IMR-90 (cell line): ENCODE results near the gene NDUFA9. TPM values are rescaled to one million over a fixed set of nuclear protein-coding genes. Genes with fewer than 3 reads are reported as not detected.

Experiments
- ATAC-seq: fragments of 200-7000 bp; cut with Tn5 transposase; 2 replicates; pipeline ENCODE4 v1.9.1; 2020; ENCODE audit warnings: low read depth, mild to moderate bottlenecking, moderate library complexity
- BruUV-seq: library from RNA; stranded (reverse); fragments of 400-500 nt; replicated peaks from 2 replicates; lab custom pipeline; 2021; lab: Mats Ljungman, UMichigan
- CTCF ChIA-PET: fragments of 300-600 bp; formaldehyde crosslinking; extraction: SDS; loops from one replicate; lab custom pipeline; 2021; ENCODE audit warnings: antibody characterized with exemption; lab: Yijun Ruan, JAX
- POLR2A ChIA-PET: fragments of 300-600 bp; sonication (Branson Sonifier 250); formaldehyde crosslinking; loops from one replicate; lab custom pipeline; 2022; ENCODE audit warnings: antibody characterized with exemption; ENCODE audit not compliant: unreplicated experiment; lab: Charles Lee
- DNase-seq: peaks from one replicate; pipeline ENCODE4 v3.0.0; 2013
- H2AFZ ChIP-seq: replicated peaks from 2 replicates; pipeline ENCODE3; 2013; ENCODE audit warnings: low read length, mild to moderate bottlenecking; ENCODE audit not compliant: poor library complexity
- H2AK5ac ChIP-seq: 2 replicates; pipeline ENCODE4 v1.6.1; 2013; ENCODE audit warnings: low read depth, low read length, inconsistent platforms
- H2AK9ac ChIP-seq: replicated peaks from 2 replicates; pipeline ENCODE3; 2013; ENCODE audit warnings: mild to moderate bottlenecking, low read depth, low read length, moderate library complexity; ENCODE audit not compliant: poor library complexity
- H2BK120ac ChIP-seq: 2 replicates; pipeline ENCODE4 v1.6.1; 2013; ENCODE audit warnings: low read depth, low read length, inconsistent platforms
- H2BK15ac ChIP-seq: 3 replicates; pipeline ENCODE4 v1.6.1; 2013; ENCODE audit warnings: low read depth, low read length, inconsistent platforms
- H2BK20ac ChIP-seq: 2 replicates; pipeline ENCODE4 v1.6.1; 2013; ENCODE audit warnings: low read depth, mild to moderate bottlenecking, inconsistent platforms, low read length, moderate library complexity
- H2BK5ac ChIP-seq: 2 replicates; pipeline ENCODE4 v1.6.1; 2013; ENCODE audit warnings: mild to moderate bottlenecking, low read depth, low read length, inconsistent platforms; ENCODE audit not compliant: poor library complexity, severe bottlenecking
- H3K14ac ChIP-seq: replicated peaks from 2 replicates; pipeline ENCODE4 v1.6.1; 2013; ENCODE audit warnings: low read depth, low read length, inconsistent platforms
- H3K18ac ChIP-seq: 2 replicates; pipeline ENCODE4 v1.6.1; 2013; ENCODE audit warnings: low read depth, low read length, control low read depth
- H3K23ac ChIP-seq: 2 replicates; pipeline ENCODE4 v1.6.1; 2013; ENCODE audit warnings: low read depth, low read length, inconsistent platforms
- H3K27ac ChIP-seq: 2 replicates; pipeline ENCODE4 v1.5.1; 2013; ENCODE audit warnings: mild to moderate bottlenecking, control low read depth, low read length; ENCODE audit not compliant: insufficient read depth
- H3K27me3 ChIP-seq: 2 replicates; pipeline ENCODE4 v1.6.1; 2013; ENCODE audit warnings: low read length; ENCODE audit not compliant: control insufficient read depth, insufficient read depth
- H3K36me3 ChIP-seq: 2 replicates; pipeline ENCODE4 v1.6.1; 2013; ENCODE audit warnings: low read length, mixed read lengths; ENCODE audit not compliant: control insufficient read depth, insufficient read depth
- H3K4ac ChIP-seq: 2 replicates; pipeline ENCODE4 v1.6.1; 2013; ENCODE audit warnings: low read depth, low read length, inconsistent platforms
- H3K4me1 ChIP-seq: 2 replicates; pipeline ENCODE4 v1.6.1; 2013; ENCODE audit warnings: low read length, mixed read lengths; ENCODE audit not compliant: control insufficient read depth, insufficient read depth
- H3K4me2 ChIP-seq: 2 replicates; pipeline ENCODE4 v1.6.1; 2013; ENCODE audit warnings: low read depth, mild to moderate bottlenecking, control low read depth, low read length, moderate library complexity
- H3K4me3 ChIP-seq: 2 replicates; pipeline ENCODE4 v1.5.1; 2013; ENCODE audit warnings: low read depth, mild to moderate bottlenecking, control low read depth, low read length, moderate library complexity; ENCODE audit not compliant: insufficient read depth
- H3K56ac ChIP-seq: 2 replicates; pipeline ENCODE4 v1.6.1; 2013; ENCODE audit warnings: low read length, inconsistent platforms; ENCODE audit not compliant: insufficient read depth; ENCODE audit errors: extremely low read depth
- H3K79me1 ChIP-seq, 2 experiments: 2 replicates each; pipeline ENCODE4 v1.6.1; 2013; ENCODE audit warnings: low read length in 2 of 2, inconsistent platforms in 1 of 2, low read depth in 1 of 2
- H3K9ac ChIP-seq: 2 replicates; pipeline ENCODE4 v1.6.1; 2013; ENCODE audit warnings: low read depth, low read length, control low read depth
- H3K9me1 ChIP-seq: 2 replicates; pipeline ENCODE4 v1.6.1; 2013; ENCODE audit warnings: low read length, inconsistent platforms; ENCODE audit not compliant: insufficient read depth
- H3K9me3 ChIP-seq: 2 replicates; pipeline ENCODE4 v1.6.1; 2013; ENCODE audit warnings: low read length; ENCODE audit not compliant: control insufficient read depth, insufficient read depth
- H4K20me1 ChIP-seq: 2 replicates; pipeline ENCODE4 v1.6.1; 2013; ENCODE audit warnings: low read length, inconsistent platforms; ENCODE audit not compliant: insufficient read depth
- H4K5ac ChIP-seq: 2 replicates; pipeline ENCODE4 v1.6.1; 2013; ENCODE audit warnings: mild to moderate bottlenecking, low read depth, low read length, control low read depth
- H4K8ac ChIP-seq, 2 experiments: 2 replicates each; pipeline ENCODE4 v1.6.1; 2013; ENCODE audit warnings: low read depth in 2 of 2, low read length in 2 of 2, control low read depth in 1 of 2, inconsistent platforms in 1 of 2
- H4K91ac ChIP-seq: 2 replicates; pipeline ENCODE4 v1.6.1; 2013; ENCODE audit warnings: low read depth, low read length, inconsistent platforms; ENCODE audit not compliant: insufficient read depth
- CEBPB ChIP-seq: IDR thresholded peaks from 2 replicates; pipeline ENCODE4 v1.6.1; 2012; ENCODE audit warnings: low read depth, low read length, improper control_type of control experiment
- FOS ChIP-seq: fragments of 150-350 bp; IDR thresholded peaks from 2 replicates; pipeline ENCODE4 v1.6.1; 2016; ENCODE audit warnings: low read depth, low read length
- MAFK ChIP-seq: IDR thresholded peaks from 2 replicates; pipeline ENCODE4 v1.6.1; 2012; ENCODE audit warnings: low read depth, low read length, improper control_type of control experiment
- NFE2L2 ChIP-seq: fragments of 150-350 bp; IDR thresholded peaks from 2 replicates; pipeline ENCODE4 v1.6.1; 2016; ENCODE audit warnings: low read depth, mild to moderate bottlenecking, low read length
- POLR2A ChIP-seq: IDR thresholded peaks from 2 replicates; pipeline ENCODE4 v1.6.1; 2012; ENCODE audit warnings: mild to moderate bottlenecking, low read depth, low read length
- RAD21 ChIP-seq: IDR thresholded peaks from 2 replicates; pipeline ENCODE4 v1.6.1; 2012; ENCODE audit warnings: low read length, improper control_type of control experiment
- RCOR1 ChIP-seq: IDR thresholded peaks from 2 replicates; pipeline ENCODE4 v1.6.1; 2012; ENCODE audit warnings: mild to moderate bottlenecking, low read length, improper control_type of control experiment; ENCODE audit not compliant: insufficient replicate concordance
- RFX5 ChIP-seq: IDR thresholded peaks from 2 replicates; pipeline ENCODE4 v1.8.0; 2012; ENCODE audit warnings: low read depth, mild to moderate bottlenecking, low read length, moderate library complexity
- SMC3 ChIP-seq: fragments of 150-350 bp; IDR thresholded peaks from 2 replicates; pipeline ENCODE4 v1.6.1; 2016; ENCODE audit warnings: low read depth, mild to moderate bottlenecking, antibody characterized with exemption, low read length, moderate library complexity
- USF2 ChIP-seq: fragments of 150-350 bp; IDR thresholded peaks from 2 replicates; pipeline ENCODE4 v1.6.1; 2017; ENCODE audit warnings: mild to moderate bottlenecking, antibody characterized with exemption, low read length, low read depth
- WGBS, 2 experiments: methylation state at CpG; one replicate each; pipeline versions ENCODE4 v1.1.5 to v1.1.7; 2013; ENCODE audit warnings: missing lambda C conversion rate in 2 of 2; ENCODE audit not compliant: insufficient read length in 1 of 2; ENCODE audit errors: extremely low coverage in 2 of 2; 5-methylcytosine and 5-hydroxymethylcytosine counted together
- dilution Hi-C: fragments of 300-500 bp; cut with HindIII; formaldehyde crosslinking; loops from one replicate; pipeline ENCODE4 v1.14.3; 2018; ENCODE audit warnings: low sequenced_read_pairs; ENCODE audit not compliant: unreplicated experiment
- in situ Hi-C: fragments of 300-500 bp; cut with MboI; formaldehyde crosslinking; loops from 3 replicates; pipeline ENCODE4 v1.14.3; 2019; ENCODE audit warnings: low sequenced_read_pairs, inconsistent platforms, mixed read lengths
- intact Hi-C: fragments of 100-400 bp; cut with micrococcal nuclease; formaldehyde crosslinking; loops from 2 replicates; pipeline ENCODE4 v1.10.0; 2022
- polyA plus RNA-seq, 3 experiments: library from polyadenylated mRNA; depleted of rRNA; stranded (reverse); fragments of >200 nt; gene quantifications; 2 replicates each; pipeline ENCODE4 v1.2.3, GENCODE V29; 2012; ENCODE audit warnings: low replicate concordance in 1 of 3
- total RNA-seq: library from RNA; depleted of rRNA; stranded (reverse); fragments of >200 nt; gene quantifications from 2 replicates; pipeline ENCODE4 v1.2.3, GENCODE V29; 2012

Gene NDUFA9
- total and polyA plus RNA-seq, 2 of the 4 experiments (the other 2 are of a cell fraction) = 71.0 to 124 TPM

- Histone ChIP-seq H2AFZ (no peak overlapping the region), H3K79me1 (no peaks in the 10 kb centered on the region), H2AK5ac (no peak overlapping the region), H3K56ac (no peak overlapping the region), H3K18ac (no peak overlapping the region), H3K27ac (no peak overlapping the region), H3K27me3 (no peaks in the 10 kb centered on the region), H3K23ac (no peak overlapping the region), H3K36me3 (peaks cover 16% of the 10 kb centered on the region), H3K14ac (no peak overlapping the region), H3K4me3 (no peak overlapping the region), H3K9me1 (no peaks in the 10 kb centered on the region), H3K9ac (no peak overlapping the region), H2AK9ac (no peak overlapping the region), H2BK15ac (no peak overlapping the region), H3K4ac (no peak overlapping the region), H3K4me1 (no peaks in the 10 kb centered on the region), H4K20me1 (no peaks in the 10 kb centered on the region), H4K91ac (no peak overlapping the region), H4K5ac (no peak overlapping the region), H3K4me2 (no peak overlapping the region), H2BK20ac (no peak overlapping the region), H3K9me3 (no peaks in the 10 kb centered on the region), H2BK5ac (no peak overlapping the region), H4K8ac (no peak overlapping the region), H2BK120ac (no peak overlapping the region)
- TF ChIP-seq NFE2L2 = no peak
- TF ChIP-seq CEBPB = no peak
- TF ChIP-seq FOS = no peak
- TF ChIP-seq RAD21 = no peak
- TF ChIP-seq RFX5 = no peak
- TF ChIP-seq POLR2A = no peak
- no peak for TF ChIP-seq USF2
- no peak for TF ChIP-seq MAFK
- no peak for TF ChIP-seq RCOR1
- no peak for TF ChIP-seq SMC3
- ChIA-PET POLR2A (no interaction called here), CTCF (no interaction called here)
- ATAC-seq = no peak
- no TSS peak for BruUV-seq
- 100% methylated on average over 2 of the region's 3 CpGs; no CpG with 5 or more reads in 1 of the 2 experiments for WGBS, 2 experiments
- intact Hi-C loops (loop anchor here (1.0 kb wide), 1 partner anchor 47 kb away; no protein-coding TSS in a partner anchor), dilution Hi-C loops (no loop called here), in situ Hi-C loops (no loop called here)
- no peak for DNase-seq
These were observed 32.8 kb downstream of the NDUFA9 start for GRCh38 chr12:4681732-4682131.
